GM18520 (cell line): Measurements from ENCODE around the gene STX1B.

Source experiments
- ATAC-seq: cut with Tn5 transposase; IDR thresholded peaks from one replicate; pipeline ENCODE4 v1.9.1; 2021; ENCODE audit not compliant: unreplicated experiment

The STX1B gene

GRCh38 chr16:30996985-30997724 is 13.3 kb downstream of the STX1B start:
- no peak for ATAC-seq

- ATAC-seq, result no peak
Measured at GRCh38 chr16:30996324-30996984, 14.0 kb downstream of the STX1B start.

- ATAC-seq, result no peak
Measured at GRCh38 chr16:30995927-30996323, 14.5 kb downstream of the STX1B start.

GRCh38 chr16:30992931-30993816 is 17.3 kb downstream of the STX1B start:
- no peak for ATAC-seq

GRCh38 chr16:30992276-30992780 is 18.1 kb downstream of the STX1B start:
- ATAC-seq, result no peak

- no peak for ATAC-seq
Measured at GRCh38 chr16:30991052-30991451, 19.4 kb downstream of the STX1B start.

GRCh38 chr16:30990105-30990504 is 20.3 kb downstream of the STX1B start:
- ATAC-seq, result no peak

GRCh38 chr16:30989469-30990047 is 20.9 kb downstream of the STX1B start:
- no peak for ATAC-seq

DNA sequence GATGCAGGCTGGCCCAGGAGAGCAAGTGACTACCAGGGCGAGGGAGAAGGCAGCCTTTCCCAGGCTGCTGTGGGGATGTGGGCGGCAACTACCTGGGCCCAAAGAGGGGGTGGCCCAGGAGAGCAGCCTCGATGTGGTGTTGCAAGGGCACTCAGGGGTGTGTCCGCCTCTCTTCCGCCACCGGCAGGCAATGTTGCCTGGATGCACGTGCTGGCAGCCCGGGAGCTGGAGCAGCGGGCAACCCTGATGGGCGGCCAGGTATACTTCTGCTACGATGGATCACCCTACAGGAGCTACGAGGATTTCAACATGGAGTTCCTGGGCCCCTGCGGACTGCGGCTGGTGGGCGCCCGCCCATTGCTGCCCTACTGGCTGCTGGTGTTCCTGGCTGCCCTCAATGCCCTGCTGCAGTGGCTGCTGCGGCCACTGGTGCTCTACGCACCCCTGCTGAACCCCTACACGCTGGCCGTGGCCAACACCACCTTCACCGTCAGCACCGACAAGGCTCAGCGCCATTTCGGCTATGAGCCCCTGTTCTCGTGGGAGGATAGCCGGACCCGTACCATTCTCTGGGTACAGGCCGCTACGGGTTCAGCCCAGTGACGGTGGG is 22.8 kb downstream of the STX1B start:
- no peak for ATAC-seq

- ATAC-seq, result no peak
Measured at GRCh38 chr16:30986129-30986991, 24.1 kb downstream of the STX1B start.

- no peak for ATAC-seq
Measured at GRCh38 chr16:30985401-30986128, 24.9 kb downstream of the STX1B start.

- ATAC-seq, result no peak
Measured at GRCh38 chr16:30984669-30985400, 25.6 kb downstream of the STX1B start, which contains the start of gene HSD3B7. Gene HSD3B7 (plus strand): TSS chr16:30985207. CDS start chr16:30985659, 452 bp downstream.

DNA sequence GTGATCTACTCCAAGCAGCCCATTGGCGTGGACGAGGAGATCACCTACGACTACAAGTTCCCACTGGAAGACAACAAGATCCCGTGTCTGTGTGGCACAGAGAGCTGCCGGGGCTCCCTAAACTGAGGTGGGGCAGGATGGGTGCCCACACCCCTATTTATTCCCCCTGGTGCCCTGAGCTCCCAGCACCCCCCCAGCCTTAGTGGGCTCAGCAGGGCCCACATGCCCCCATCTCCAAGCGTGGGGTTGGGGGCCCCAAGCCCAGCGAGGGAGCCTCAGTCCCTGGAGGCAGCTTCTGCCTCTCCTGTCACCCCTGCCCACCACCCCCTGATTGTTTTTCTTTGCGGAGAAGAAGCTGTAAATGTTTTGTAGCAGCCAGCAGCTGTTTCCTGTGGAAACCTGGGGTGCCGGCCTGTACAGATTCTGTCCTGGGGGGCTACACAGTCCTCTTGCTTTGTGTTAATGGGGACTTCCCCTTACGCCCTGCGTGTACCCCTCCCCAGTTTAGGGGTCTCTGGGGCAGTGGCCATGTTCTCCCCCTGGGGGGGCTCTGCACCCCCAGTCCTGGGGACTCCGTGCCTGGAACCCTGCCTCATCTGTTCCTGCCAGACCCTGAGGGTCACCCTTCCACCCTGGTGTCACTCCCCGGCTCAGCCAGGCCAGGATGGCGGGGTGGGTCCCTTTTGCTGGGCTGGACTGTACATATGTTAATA is 26.4 kb downstream of the STX1B start:
- no peak for ATAC-seq

GRCh38 chr16:30983289-30983889 is 27.0 kb downstream of the STX1B start:
- no peak for ATAC-seq

- ATAC-seq, result no peak
Measured at GRCh38 chr16:30982548-30983288, 27.7 kb downstream of the STX1B start.

DNA sequence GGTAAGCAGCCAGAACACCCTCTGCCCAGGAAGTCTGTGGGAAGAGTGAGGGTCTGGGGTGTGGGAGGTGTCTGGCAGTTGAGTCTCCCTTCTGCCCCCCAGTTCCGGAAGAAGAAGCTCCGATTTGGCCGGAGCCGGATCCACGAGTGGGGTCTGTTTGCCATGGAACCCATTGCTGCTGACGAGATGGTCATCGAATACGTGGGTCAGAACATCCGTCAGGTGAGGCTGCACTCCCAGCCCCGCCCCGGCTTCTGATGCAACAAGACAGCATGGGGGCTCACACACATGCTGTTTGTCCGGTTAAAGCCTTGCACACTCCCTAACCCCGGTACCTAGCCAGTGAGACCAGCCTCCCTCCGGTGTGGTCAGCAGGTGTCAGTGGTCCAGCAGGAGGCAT is 29.5 kb downstream of the STX1B start:
- no peak for ATAC-seq

DNA sequence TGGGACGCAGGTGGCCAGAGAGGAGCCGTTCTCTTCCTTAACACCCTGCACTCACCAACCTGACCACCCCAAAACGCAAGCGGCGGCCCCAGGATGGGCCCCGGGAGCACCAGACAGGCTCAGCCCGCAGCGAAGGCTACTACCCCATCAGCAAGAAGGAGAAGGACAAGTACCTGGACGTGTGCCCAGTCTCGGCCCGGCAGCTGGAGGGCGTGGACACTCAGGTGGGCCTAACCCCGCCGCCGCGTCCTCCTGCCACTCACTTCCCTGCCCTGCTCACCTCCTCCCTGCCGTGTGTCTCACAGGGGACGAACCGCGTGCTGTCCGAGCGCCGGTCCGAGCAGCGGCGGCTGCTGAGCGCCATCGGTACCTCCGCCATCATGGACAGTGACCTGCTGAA is 30.0 kb downstream of the STX1B start:
- no peak for ATAC-seq
